GM13976 (cell line): Measurements from ENCODE around the gene SLC24A2.

ENCODE experiments used
- DNase-seq: peaks from one replicate; pipeline ENCODE4 v3.0.0; 2012; ENCODE audit warnings: low spot score
- in situ Hi-C: fragments of 300-500 bp; cut with MboI; formaldehyde crosslinking; loops from one replicate; pipeline ENCODE4 v1.12.0; 2022; ENCODE audit warnings: low sequenced_read_pairs, mixed read lengths, inconsistent platforms; ENCODE audit not compliant: unreplicated experiment
- TF ChIP-seq, protein P1 (sequence below): IDR thresholded peaks from 2 replicates; pipeline ENCODE4 v1.5.1; 2012; ENCODE audit warnings: borderline replicate concordance, mild to moderate bottlenecking; ENCODE audit not compliant: insufficient read depth; ENCODE audit errors: extremely low read depth, missing control alignments, control extremely low read depth

The SLC24A2 gene

DNA sequence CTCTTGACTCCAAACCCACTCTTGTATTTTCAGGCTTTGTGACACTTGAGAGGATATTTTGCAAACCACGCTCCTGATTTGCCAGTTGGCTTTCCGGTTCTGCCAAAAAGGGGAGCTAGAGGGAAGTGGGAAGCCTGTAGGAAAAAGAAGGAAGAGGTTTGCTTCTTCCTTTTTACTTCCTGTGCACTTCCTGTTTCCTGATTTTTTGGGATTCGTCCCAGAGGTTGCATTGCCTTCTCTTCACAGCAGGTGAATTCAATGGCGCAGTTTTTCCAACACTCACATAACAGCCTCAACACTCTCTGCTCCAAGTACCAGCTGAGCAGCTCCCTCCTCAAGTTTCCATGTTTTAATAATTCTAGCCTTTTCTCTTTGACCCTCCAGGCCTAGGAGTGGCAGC, 47.7 kb downstream of the SLC24A2 start:
- DNase-seq: no peak
- TF ChIP-seq, protein P1, sequence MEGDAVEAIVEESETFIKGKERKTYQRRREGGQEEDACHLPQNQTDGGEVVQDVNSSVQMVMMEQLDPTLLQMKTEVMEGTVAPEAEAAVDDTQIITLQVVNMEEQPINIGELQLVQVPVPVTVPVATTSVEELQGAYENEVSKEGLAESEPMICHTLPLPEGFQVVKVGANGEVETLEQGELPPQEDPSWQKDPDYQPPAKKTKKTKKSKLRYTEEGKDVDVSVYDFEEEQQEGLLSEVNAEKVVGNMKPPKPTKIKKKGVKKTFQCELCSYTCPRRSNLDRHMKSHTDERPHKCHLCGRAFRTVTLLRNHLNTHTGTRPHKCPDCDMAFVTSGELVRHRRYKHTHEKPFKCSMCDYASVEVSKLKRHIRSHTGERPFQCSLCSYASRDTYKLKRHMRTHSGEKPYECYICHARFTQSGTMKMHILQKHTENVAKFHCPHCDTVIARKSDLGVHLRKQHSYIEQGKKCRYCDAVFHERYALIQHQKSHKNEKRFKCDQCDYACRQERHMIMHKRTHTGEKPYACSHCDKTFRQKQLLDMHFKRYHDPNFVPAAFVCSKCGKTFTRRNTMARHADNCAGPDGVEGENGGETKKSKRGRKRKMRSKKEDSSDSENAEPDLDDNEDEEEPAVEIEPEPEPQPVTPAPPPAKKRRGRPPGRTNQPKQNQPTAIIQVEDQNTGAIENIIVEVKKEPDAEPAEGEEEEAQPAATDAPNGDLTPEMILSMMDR: no peak
- in situ Hi-C loops: no loop called here
